ENCODE measurements around the gene SNTG2.

GRCh38 chr2:979069-979928 is 28.6 kb downstream of the SNTG2 start:
- TF ChIP-seq CTCF (IDR thresholded peaks at IDR 0.05; ENCODE audit: low read depth, low read length, poor library complexity, severe bottlenecking) (no peak), EZH2phosphoT487 (IDR thresholded peaks at IDR 0.05; ENCODE audit: borderline replicate concordance, low read length) (no peak)

Data from DOHH2 (cell line).